Eye (tissue), 1 donor: ENCODE data around the gene TSSK6.
A peak's percentile ranks its signal among the peaks of the same experiment; 100 is the strongest.

Experiments used
- DNase-seq: peaks from one replicate; pipeline ENCODE4 v3.0.0-alpha.2; 2015

The TSSK6 gene

DNA sequence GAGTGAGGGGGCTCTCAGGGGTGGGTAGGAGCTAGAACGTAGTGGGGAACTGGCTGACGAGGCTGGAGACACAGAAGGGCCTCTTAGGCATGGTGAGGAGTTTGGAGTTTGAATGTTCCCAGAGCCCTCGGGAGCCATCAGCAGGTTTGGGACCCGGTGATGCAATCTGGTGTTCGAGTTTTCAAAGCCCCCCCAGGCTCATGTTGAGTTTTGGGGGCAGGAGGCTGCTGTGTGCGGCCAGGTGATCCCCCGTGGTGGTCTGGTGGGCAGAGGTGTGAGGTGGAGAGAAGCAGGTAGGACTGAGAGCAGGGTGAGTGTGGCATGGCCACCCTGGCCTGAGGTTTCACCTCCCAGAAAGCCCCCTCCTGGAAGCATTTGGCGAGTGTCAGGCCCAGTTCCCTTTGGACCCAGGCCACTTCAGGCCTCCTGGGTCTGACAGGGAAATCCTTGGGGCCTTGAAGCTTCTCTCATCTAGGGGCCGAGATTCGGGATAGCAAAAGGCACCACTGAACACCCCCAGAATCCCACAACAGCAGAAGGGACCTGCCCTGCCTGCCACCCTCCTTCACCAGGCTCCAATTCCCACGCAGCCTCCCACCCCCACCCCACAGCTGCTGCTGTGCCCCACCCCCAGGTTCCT lies 14.6 kb upstream of the TSSK6 start:
- DNase-seq: no peak

DNA sequence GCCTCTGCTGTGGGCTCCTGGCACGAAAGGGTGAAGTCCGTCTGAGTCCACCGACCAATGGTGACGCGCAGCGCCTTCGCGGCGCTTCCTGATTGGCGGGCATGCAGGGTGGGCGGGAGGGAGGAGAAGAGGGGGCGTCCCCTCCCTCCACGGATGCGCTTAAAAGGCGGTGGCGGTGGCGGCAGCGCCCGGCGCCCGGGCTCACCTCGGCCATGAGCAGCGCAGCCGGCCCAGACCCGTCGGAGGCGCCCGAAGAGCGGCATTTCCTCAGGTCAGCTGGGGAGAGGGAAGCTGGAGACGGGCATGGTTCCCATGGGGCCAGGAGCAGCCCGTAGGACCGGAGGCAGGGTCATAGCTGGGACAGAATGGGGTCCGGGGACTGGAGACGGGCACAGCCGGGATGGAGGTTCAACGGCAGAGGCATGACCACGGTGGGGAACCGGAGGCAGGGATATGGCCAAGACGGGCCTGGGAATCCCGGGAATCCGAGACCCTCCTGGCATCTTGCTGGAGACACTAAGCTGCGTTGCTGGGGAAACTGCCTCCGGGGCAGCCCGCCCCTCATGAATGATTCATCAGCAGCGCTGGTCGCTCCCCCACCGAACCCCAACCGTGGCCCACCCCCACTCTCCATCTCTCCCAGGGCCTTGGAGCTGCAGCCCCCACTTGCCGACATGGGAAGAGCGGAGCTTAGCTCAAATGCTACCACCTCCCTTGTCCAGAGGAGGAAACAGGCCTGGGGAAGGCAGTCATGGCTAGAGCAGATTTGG lies 13.6 kb upstream of the TSSK6 start, which contains the start of gene YJEFN3:
Gene YJEFN3, plus strand, starts transcription at position 191 of the 770 bp plus-strand sequence. Its CDS starts 22 bp downstream, at position 213.
- DNase-seq: peak; percentile 77

DNA sequence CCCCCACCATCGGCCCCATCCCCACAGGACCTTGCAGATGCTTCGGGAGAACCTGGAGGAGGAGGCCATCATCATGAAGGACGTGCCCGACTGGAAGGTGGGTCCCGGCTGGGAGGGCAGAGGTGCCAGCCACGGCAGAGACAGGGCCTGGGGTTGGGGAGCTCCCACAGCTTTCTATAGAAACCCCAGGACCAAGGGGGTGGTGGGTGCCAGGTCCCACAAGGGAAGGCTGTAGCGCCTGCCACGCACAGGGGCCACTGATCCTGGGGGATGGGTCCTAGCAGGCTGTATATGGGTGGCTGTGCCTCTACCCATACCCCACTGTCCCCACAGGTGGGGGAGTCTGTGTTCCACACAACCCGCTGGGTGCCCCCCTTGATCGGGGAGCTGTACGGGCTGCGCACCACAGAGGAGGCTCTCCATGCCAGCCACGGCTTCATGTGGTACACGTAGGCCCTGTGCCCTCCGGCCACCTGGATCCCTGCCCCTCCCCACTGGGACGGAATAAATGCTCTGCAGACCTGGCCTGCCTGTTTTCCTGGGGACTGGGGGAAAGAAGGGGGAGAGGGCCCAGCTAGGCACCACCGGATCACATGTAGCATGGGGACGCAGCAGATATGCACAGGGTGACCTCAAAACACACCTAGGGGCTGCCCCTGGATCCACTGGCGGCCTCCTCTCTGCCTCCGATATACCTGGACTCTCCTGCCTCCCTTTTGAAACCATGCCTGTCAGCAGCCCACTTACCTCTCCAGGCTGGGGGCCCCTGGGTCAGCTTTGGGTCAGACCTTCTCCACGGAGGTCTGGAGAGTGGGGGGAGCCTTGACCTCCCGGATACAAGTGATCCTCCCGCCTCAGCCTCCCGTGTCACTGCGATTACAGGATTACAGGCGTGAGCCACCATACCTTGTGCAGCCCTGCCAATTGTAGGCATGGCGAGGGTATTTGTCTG lies 12.6 kb upstream of the TSSK6 start:
- DNase-seq: no peak

DNA sequence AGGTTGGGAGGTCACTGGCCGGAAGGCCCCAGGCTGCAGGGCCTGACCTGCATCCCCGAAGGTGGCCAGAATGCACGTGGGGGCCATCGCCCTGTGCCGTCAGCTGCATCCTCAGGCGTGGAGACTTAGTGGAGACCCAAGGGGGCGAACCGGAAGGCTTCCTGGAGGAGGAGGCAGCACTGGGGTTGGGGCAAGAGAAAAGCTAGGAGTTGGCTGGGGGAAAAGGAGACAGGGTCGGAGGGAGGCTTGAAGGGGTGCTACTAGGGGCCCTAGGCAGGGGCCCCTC lies 12.0 kb upstream of the TSSK6 start:
- DNase-seq: no peak

DNA sequence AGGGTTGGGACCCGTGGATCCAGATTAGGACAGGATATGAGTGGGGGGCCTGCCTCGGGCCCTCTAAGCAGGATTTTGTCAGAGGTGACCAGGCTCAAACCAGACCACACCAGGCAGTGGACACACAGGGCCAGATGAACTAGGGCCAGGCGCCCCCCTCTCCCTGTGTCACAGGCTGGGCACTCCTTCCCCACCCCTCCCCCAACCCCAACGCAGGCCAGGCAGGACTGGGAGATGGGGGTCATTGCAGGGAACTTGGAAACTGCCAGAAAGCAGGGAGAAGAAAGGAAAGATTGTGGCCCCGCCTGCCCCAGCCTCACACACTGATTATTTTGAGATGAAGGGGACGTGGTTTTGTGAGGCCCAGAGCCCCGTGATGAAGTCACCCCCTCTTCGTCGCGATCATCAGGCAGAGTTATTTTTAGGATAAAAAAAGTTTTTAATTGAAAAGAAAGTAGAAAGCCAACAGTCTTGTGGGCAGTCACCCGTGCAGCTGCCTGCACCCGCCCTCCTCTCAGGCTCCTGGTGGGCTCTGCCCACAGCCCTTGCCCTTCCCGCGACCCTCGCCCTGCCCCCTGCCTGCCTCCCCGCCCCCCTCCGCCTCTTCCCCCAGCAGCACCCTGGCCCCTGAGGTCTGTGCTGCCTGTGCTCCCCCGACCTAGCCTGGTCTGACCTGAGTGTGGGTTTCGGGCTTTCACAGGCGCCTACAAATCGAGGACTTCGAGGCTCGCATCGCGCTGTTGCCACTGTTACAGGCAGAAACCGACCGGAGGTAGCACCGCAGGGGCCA lies 11.4 kb upstream of the TSSK6 start:
- no peak for DNase-seq

DNA sequence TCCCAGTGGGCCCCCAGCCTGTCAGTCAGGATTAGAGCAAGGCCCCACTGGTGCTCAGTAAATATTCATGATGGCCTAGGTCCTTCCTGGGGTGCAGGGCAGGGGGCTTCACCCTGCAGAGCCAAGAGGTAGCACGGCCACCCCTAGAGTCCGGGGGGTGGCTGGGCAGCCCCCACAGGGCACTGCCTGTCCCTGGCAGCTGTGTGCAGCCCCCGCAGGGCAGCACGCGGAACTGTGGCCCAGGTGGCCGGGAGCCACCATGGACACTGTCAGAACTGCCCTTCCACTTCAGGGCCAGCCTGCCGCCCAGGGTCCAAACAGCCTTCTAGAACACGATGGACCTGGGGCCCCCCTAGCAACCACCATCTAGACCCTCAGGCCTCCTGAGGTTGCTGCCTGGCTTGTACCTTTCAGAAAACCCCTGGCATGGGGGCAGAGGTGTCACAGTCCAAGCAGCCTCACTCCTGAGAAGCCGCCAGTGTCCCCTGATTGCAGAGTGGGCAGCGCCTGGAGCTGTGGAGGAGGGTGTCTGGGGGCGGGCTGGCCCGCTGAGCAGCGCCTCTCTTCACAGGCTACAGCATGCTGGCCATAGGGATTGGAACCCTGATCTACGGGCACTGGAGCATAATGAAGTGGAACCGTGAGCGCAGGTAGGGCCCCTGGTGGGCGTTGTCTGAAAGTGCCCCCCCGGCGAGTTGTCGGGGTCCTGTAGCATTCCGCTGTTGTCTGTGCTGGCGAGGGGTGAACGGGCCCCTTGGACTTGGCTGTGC lies 10.4 kb upstream of the TSSK6 start:
- no peak for DNase-seq

DNA sequence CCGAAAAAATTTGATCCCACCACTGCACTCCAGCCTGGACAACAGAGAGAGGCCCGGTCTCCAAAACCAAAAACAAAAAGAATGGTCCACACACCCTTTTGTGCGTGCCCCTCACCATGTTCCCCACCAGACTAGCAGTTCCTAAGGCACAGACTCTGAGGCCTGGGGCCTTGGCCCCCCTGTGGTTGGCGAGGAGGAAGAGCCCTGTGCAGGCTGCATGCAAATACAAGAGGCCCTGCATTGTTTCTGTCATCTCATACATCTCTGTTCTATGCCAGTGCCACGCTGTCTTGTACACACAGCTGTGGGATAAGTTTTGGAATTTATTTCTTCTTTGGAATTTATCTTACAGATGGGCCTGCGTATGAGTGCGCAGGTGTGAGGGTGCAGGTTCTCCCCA lies 8.7 kb upstream of the TSSK6 start:
- DNase-seq: no peak

DNA sequence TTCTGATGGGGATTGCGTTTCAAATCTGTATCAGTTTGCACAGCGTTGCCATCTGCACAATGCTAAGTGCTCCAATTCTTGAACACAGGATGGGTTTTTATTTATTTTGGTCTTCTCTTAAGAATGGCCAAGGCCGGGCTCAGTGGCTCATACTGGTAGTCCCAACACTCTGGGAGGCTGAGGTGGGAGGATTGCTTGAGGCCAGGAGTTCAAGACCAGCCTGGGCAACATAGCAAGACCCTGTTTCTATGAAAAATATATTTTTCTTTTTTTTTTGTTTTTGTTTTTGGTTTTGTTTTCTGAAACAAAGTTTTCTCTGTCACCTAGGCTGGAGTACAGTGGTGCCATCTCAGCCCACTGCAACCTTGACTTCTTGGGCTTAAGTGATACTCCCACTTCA lies 7.8 kb upstream of the TSSK6 start:
- no peak for DNase-seq

DNA sequence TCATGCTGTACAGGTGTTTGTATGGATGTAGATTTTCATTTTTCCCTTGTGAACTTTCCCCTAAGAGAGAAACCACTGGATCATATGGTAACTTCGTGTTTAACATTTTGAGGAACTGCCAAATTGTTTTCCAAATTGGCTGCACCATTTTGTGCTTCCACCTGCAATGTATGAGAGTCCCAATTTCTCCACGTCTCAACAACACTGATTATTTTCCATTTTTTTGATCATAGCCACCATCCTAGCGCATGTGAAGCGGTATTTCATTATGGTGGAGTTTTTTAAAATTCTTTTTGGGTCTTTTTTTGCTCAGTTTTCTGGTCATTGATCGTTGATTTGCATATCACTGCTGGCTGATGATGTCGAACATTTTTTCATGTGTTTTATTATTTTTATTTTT lies 5.6 kb upstream of the TSSK6 start:
- no peak for DNase-seq

DNA sequence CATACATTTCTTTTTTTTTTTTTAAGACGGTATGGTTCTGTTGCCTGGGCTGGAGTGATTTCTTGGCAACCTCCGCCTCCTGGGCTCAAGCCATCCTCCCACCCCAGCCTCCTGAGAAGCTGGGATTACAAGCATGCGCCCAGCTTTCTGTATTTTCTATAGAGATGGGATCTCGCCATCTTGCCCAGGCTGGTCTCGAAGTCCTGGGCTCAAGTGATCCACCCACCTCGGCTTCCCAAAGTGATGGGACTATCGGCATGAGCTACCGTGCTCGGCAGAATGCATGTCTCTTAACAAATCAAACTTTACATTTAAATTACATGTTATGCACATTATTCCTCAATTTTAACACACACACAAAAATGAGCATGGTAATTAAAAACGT lies 1.9 kb upstream of the TSSK6 start:
- no peak for DNase-seq

DNA sequence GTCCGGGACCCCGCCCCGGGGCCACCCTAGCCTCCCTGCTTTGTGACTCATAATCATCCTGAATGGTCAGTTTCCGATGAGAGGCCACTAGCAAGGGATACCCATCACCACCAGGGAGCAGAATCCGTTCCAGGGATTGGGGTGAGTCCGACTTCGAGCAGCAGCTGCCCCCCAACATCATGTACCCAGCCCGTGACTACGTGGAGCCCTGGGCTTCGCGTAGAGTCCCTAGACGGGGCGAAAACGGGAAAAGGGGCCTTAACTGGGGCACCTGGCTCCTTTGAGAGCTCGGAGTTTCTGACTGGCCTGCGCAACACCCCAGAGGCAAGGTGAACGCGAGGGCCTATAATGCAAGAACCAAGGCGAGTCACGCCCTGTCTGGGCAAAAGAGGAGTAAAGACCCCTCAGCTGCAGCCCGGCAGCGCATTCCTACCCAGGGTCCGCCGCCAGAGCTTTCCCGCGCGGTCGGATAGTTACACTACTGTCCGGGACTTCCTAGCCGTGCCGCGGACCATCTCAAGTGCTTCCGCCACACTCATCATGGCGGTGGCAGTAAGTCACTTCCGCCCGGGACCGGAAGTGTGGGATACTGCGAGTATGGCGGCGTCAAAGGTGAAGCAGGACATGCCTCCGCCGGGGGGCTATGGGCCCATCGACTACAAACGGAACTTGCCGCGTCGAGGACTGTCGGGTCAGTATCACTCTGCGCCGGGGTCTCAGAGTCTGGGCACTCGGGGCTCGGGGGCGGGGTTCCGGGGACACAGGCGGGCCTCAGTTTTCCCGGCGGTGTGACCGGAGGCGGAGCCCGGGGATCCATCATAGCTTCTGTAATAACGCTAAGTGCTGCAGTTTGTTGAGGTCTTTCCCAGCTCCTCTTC lies 533 bp upstream of the TSSK6 start, which contains the start of gene NDUFA13:
Gene NDUFA13, plus strand, starts transcription at position 584 of the 878 bp plus-strand sequence. Its CDS starts 14 bp downstream, at position 598.
- DNase-seq: peak; percentile 99

DNA sequence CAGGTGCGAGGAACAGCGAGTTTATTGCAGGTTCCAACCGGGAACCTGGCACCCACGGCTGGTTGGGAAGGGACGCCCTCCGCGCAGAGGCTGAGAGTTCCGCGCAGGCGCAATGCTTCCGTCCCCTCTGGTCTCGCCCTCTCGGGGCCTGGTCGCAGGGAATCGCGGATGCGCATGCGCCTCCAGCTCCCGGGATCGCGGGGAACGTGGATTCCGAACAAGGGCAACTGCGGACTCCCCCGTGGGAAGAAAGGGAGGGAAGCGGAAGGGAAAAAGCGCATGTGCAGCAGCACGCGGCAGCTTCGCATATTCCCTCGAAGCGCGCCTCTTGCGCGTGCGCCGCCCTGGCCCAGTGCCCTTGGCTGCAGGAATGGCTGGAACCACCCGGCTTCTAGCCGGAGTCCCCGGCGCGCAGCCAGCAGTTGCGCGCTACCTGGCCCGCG lies 1.1 kb downstream of the TSSK6 start:
- peak; percentile 89 for DNase-seq

DNA sequence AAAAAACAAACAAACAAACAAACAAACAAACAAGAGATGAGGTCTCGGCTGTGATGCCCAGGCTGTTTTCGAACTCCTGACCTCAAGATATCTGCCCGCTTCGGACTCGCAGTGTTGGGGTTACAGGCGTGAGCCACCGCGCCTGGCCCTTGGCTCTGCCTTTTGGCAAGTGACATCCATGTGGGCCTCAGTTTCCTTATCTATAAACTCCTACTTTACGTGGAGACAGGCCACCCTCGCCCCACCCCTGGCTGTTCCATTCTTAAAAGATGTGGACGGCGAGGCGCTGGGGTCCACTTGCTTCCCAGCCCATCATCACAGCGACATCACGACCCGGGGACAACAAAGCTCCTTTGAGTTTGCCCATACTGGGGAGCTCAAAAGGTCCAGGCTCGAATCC lies 1.7 kb downstream of the TSSK6 start:
- DNase-seq: no peak

DNA sequence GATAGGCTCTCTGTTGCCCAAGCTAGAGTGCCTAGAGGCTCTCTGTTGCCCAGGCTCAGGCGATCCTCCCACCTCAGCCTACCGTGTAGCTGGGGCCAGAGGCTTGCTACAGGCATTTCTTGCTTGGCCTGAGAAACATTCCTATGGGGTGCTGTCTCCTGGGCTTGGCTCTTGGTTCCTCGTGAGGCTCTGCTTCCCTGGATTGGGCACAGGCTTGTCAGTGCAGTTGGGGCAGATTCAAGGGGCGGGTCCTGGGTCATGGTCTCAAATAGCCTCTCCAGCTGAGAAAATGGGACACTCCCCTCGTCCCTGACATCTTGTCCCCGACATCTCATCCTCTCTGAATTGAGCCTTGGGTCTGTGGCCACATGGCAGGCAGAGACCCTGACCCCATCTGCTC lies 4.9 kb downstream of the TSSK6 start:
- no peak for DNase-seq

DNA sequence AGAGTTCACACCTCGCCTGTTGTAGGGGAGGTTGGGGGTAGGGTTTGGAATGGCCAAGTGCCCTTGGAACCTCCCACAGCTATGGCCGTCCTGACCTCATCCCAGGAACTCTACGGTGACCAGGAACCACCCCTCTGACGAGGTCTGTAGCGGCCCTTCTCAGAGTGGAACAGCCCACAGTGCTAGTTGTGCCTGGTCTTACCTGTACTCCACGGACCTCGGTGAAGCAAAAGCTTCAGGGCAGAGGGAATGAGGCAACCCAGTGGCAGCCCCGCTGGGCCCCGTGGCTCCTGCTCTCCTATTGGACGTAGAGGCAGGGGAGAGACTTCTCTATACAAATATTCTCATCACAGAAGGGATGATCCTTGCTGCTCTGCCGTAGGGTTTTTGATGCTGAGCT lies 7.1 kb downstream of the TSSK6 start:
- DNase-seq: no peak

DNA sequence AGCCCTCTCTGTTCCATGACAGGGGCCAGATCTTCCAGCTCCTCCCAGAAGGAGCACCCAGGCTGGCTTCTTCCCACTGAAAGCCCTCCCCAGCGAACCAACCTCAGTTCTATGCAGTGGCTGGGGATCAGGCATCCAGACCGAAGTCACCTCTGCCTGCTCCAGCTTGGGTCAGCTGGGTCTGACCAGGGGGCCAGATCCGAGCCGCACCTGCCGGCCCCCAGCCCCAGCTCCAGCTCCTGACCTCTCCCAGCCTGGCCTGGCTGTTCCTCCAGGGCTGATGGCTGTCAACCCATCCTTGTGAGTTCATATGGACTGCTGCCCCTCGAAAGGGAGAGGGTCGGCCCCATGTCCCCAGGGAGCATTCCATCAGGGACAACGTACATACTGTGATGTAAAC lies 8.0 kb downstream of the TSSK6 start:
- DNase-seq: no peak

DNA sequence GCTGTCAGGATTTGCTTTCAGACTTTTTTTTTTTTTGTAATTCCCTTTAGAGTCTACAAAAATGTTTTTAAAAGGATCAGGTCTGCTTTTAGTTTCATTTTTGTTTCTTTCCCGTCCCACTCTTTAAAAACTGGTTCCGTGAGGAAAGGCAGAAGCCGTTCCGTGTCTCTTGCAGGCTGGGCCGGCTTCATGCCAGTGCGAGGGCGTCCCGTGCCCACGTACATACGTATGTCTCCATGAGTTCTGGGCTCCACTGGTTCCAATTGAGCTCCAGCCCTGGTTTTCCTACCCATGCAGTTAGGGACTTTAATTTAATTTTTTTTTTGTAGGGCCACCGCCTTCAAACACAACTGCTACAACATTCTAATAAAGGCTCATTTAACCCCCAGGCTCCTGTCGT lies 8.8 kb downstream of the TSSK6 start:
- DNase-seq: no peak

DNA sequence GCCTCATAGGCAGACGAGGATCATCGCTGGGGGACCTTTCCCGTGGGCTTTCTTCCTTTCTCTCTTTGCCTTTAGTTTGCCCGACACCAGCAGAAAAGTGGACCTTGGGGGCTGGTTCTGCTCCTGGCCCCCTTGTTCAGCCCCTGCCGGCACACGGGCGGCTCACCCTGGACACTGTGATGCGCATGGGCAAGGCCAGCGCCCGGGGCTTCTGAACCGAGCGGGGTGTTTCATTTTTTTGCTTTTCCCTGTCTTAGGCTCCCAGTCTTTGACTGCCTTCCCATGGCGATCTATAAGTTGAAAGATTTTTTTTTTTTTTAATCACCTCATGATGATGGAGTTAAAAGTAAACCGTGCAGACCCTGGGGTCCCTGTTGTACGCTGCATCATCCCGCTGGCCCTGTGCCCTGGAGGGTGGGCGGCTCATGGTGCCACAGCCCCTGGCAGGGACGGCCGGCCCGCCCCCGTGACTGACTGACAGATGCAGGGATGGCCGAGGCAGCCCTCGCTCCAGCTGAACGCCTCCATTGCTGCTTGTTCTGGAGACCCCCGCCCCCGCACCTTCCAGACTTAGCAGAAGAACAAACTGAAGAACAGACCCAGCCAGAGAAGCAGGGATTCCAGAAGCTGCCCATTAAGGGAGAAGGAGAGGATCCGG lies 9.6 kb downstream of the TSSK6 start:
- DNase-seq: no peak

DNA sequence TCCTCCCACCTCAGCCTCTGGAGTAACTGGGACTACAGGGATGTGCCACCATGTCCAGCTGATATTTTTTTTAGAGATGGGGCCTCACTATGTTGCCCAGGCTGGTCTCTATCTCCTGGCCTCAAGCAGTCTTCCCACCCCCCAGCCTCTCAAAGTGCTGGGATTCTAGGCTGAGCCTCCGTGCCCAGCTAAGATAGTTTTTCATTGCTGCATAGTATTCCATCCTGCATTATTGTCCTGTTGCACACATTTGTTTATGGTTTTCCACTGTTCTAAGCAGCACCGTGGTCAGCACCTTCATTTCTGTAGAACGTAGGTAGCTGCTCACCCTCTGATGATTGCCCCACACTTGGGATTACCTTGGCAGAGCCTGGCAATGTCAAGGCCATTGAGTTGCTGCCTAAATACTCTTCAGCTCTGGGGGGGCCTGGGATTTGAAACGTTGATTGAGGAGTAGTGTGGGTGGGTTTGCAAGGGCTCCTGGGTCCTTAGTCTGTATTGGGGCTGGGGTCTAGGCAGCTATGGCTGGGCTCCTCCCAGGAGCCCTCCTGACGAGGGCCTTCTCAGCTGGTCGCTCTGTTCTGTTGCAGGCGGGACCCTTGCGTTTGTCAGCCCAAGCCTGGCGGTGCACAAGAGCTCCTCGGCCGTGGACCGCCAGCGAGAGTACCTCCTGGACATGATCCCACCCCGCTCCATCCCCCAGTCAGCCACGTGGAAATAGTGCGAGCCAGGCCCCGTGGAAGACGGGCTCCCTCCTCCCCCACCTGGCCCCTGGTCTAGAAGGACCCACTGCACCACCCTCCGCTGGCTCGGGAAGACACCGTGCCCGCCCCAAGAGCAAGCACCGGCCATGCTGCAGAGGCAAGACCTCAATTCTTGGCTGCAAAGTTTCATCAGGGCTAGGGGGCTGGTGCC lies 10.3 kb downstream of the TSSK6 start:
- no peak for DNase-seq
